SK-N-SH (cell line): Measurements from ENCODE around the gene PSMB2. TPM values are rescaled to one million over a fixed set of nuclear protein-coding genes. Genes with fewer than 3 reads are reported as not detected.

ENCODE experiments used
- ELF1 ChIP-seq: IDR thresholded peaks from 2 replicates; pipeline ENCODE4 v1.4.0; 2012
- EP300 ChIP-seq, 2 experiments: IDR thresholded peaks; 2 replicates each; pipeline versions ENCODE4 v1.4.0 to v1.6.1; 2012; ENCODE audit warnings: borderline replicate concordance in 1 of 2, low read depth in 1 of 2, low read length in 1 of 2
- FOXM1 ChIP-seq: IDR thresholded peaks from 2 replicates; pipeline ENCODE4 v1.4.0; 2012; ENCODE audit warnings: low read depth, mild to moderate bottlenecking
- GABPA ChIP-seq: IDR thresholded peaks from 2 replicates; pipeline ENCODE4 v1.4.0; 2012; ENCODE audit warnings: low read depth, mild to moderate bottlenecking
- GATA2 ChIP-seq: sonication (generic); formaldehyde crosslinking; IDR thresholded peaks from 2 replicates; pipeline ENCODE4 v1.5.0; 2020; ENCODE audit warnings: mild to moderate bottlenecking, missing genetic modification reagents
- MEF2A ChIP-seq: IDR thresholded peaks from 2 replicates; pipeline ENCODE4 v1.4.0; 2012; ENCODE audit warnings: low read depth, borderline replicate concordance
- NFIC ChIP-seq: IDR thresholded peaks from 2 replicates; pipeline ENCODE4 v1.4.0; 2012; ENCODE audit warnings: borderline replicate concordance
- NRF1 ChIP-seq: IDR thresholded peaks from 2 replicates; pipeline ENCODE4 v1.6.1; 2012; ENCODE audit warnings: low read depth, mild to moderate bottlenecking, low read length
- RCOR1 ChIP-seq: fragments of 150-350 bp; IDR thresholded peaks from 2 replicates; pipeline ENCODE4 v1.6.1; 2017; ENCODE audit warnings: antibody characterized with exemption, low read length
- RXRA ChIP-seq: IDR thresholded peaks from 2 replicates; pipeline ENCODE4 v1.4.0; 2012; ENCODE audit warnings: low read depth, mild to moderate bottlenecking, borderline replicate concordance
- TAF1 ChIP-seq: IDR thresholded peaks from 2 replicates; pipeline ENCODE4 v1.6.1; 2012; ENCODE audit warnings: low read depth, mild to moderate bottlenecking, low read length, moderate library complexity, borderline replicate concordance
- TEAD4 ChIP-seq: IDR thresholded peaks from 2 replicates; pipeline ENCODE4 v1.4.0; 2012; ENCODE audit warnings: mild to moderate bottlenecking, borderline replicate concordance; ENCODE audit not compliant: insufficient read depth
- YY1 ChIP-seq: IDR thresholded peaks from 2 replicates; pipeline ENCODE4 v1.4.0; 2012; ENCODE audit warnings: low read depth, mild to moderate bottlenecking
- polyA plus RNA-seq, 3 experiments: library from polyadenylated mRNA; depleted of rRNA; stranded (reverse); fragments of >200 nt; gene quantifications; 2 replicates each; pipeline ENCODE4 v1.2.3, GENCODE V29; 2012
- TF ChIP-seq, protein P1 (sequence below): fragments of 200-600 bp; sonication (generic); IDR thresholded peaks from 2 replicates; pipeline ENCODE4 v1.6.1; 2017; ENCODE audit warnings: antibody characterized with exemption, mild to moderate bottlenecking, moderate library complexity
- TF ChIP-seq, protein P2 (sequence below): IDR thresholded peaks from 2 replicates; pipeline ENCODE4 v1.4.0; 2012; ENCODE audit warnings: low read depth, borderline replicate concordance
- TF ChIP-seq, protein P3 (sequence below): fragments of 150-350 bp; IDR thresholded peaks from 2 replicates; pipeline ENCODE4 v1.6.1; 2017; ENCODE audit warnings: antibody characterized with exemption, low read length, low read depth, borderline replicate concordance

Gene PSMB2
- polyA plus RNA-seq, 1 of the 3 experiments (the other 2 are of a cell fraction) = 83.5 TPM

DNA sequence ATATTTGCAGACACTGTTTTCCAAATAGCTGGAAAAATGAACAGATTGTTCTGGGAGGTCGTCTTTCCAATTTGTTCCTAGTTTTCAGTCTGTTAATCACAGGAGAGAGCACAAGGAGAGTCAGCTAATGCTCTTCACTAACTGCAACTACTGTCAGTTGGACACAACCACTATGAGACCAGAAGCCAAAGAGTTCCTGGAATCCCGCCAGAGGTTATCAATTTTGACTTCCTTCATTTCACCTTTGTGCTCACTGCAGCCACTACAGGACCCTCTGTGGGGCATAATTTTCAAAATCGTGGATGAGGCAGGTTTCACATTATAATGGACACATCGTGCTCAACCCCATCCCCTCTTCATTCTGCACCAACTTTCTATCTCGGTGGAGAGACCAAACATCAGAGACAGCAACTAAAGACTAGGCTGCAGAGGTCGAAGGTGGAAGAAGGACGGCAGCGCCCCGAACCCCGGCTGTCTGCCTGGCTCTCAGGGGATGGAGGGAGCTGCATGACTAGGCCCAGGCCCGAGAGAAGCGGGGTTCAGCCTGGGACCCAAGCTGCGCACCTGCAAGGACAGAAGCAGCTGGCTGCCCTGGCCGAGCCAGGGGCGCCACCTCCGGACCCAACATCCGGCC lies 84.7 kb downstream of the PSMB2 start (continued):
- TF ChIP-seq, protein P1, sequence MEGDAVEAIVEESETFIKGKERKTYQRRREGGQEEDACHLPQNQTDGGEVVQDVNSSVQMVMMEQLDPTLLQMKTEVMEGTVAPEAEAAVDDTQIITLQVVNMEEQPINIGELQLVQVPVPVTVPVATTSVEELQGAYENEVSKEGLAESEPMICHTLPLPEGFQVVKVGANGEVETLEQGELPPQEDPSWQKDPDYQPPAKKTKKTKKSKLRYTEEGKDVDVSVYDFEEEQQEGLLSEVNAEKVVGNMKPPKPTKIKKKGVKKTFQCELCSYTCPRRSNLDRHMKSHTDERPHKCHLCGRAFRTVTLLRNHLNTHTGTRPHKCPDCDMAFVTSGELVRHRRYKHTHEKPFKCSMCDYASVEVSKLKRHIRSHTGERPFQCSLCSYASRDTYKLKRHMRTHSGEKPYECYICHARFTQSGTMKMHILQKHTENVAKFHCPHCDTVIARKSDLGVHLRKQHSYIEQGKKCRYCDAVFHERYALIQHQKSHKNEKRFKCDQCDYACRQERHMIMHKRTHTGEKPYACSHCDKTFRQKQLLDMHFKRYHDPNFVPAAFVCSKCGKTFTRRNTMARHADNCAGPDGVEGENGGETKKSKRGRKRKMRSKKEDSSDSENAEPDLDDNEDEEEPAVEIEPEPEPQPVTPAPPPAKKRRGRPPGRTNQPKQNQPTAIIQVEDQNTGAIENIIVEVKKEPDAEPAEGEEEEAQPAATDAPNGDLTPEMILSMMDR = no peak
- TF ChIP-seq RCOR1 = no peak
- TF ChIP-seq, protein P2, sequence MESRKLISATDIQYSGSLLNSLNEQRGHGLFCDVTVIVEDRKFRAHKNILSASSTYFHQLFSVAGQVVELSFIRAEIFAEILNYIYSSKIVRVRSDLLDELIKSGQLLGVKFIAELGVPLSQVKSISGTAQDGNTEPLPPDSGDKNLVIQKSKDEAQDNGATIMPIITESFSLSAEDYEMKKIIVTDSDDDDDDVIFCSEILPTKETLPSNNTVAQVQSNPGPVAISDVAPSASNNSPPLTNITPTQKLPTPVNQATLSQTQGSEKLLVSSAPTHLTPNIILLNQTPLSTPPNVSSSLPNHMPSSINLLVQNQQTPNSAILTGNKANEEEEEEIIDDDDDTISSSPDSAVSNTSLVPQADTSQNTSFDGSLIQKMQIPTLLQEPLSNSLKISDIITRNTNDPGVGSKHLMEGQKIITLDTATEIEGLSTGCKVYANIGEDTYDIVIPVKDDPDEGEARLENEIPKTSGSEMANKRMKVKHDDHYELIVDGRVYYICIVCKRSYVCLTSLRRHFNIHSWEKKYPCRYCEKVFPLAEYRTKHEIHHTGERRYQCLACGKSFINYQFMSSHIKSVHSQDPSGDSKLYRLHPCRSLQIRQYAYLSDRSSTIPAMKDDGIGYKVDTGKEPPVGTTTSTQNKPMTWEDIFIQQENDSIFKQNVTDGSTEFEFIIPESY = no peak
- no peak for TF ChIP-seq EP300 (IDR thresholded peaks at IDR 0.05; ENCODE audit: borderline replicate concordance in 1 of 2, low read depth in 1 of 2, low read length in 1 of 2)
- no peak for TF ChIP-seq FOXM1
- TF ChIP-seq NFIC = no peak
- no peak for TF ChIP-seq ELF1
- no peak for TF ChIP-seq GABPA
- TF ChIP-seq RXRA = no peak
- TF ChIP-seq NRF1 = 0 out of 2 replicates have a peak, but pooled peaks have one; percentile 42
- TF ChIP-seq TEAD4 = no peak
- TF ChIP-seq, protein P3, sequence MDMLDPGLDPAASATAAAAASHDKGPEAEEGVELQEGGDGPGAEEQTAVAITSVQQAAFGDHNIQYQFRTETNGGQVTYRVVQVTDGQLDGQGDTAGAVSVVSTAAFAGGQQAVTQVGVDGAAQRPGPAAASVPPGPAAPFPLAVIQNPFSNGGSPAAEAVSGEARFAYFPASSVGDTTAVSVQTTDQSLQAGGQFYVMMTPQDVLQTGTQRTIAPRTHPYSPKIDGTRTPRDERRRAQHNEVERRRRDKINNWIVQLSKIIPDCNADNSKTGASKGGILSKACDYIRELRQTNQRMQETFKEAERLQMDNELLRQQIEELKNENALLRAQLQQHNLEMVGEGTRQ = no peak
- no peak for TF ChIP-seq MEF2A
- no peak for TF ChIP-seq YY1
- no peak for TF ChIP-seq GATA2 (CRISPR knock-in tag)
- TF ChIP-seq TAF1 = no peak
